ENCODE data around the gene TSBP1. TPM values are rescaled to one million over a fixed set of nuclear protein-coding genes. Genes with fewer than 3 reads are reported as not detected.
A peak's percentile ranks its signal among the peaks of the same experiment; 100 is the strongest.

The TSBP1 gene
- total RNA-seq, 1 donor from 2014 or later: not detected

- TF ChIP-seq CTCF (conservative IDR thresholded peaks at IDR 0.05; ENCODE audit: low read depth, low read length): no peak
- H3K4me3 ChIP-seq (ENCODE audit: low read depth, low read length): peak overlapping the region; percentile 52
- DNase-seq (ENCODE audit: low read depth): no peak
Measured at GRCh38 chr6:32254761-32255198, 116.9 kb downstream of the TSBP1 start.

GRCh38 chr6:32252331-32253009 is 119.2 kb downstream of the TSBP1 start:
- H3K4me3 ChIP-seq (ENCODE audit: low read depth, low read length): no peak overlapping the region
- no peak for TF ChIP-seq CTCF (conservative IDR thresholded peaks at IDR 0.05; ENCODE audit: low read depth, low read length)
- no peak for DNase-seq (ENCODE audit: low read depth)

- DNase-seq (ENCODE audit: low read depth): no peak
- TF ChIP-seq CTCF (conservative IDR thresholded peaks at IDR 0.05; ENCODE audit: low read depth, low read length): no peak
- no peak overlapping the region for H3K4me3 ChIP-seq (ENCODE audit: low read depth, low read length)
Measured at GRCh38 chr6:32249262-32249661, 122.4 kb downstream of the TSBP1 start.

GRCh38 chr6:32247401-32247800 is 124.3 kb downstream of the TSBP1 start:
- H3K4me3 ChIP-seq (ENCODE audit: low read depth, low read length): no peak overlapping the region
- DNase-seq (ENCODE audit: low read depth): no peak
- TF ChIP-seq CTCF (conservative IDR thresholded peaks at IDR 0.05; ENCODE audit: low read depth, low read length): no peak

- no peak for DNase-seq (ENCODE audit: low read depth)
- H3K4me3 ChIP-seq (ENCODE audit: low read depth, low read length): no peak overlapping the region
- TF ChIP-seq CTCF (conservative IDR thresholded peaks at IDR 0.05; ENCODE audit: low read depth, low read length): peak; percentile 84
Measured at GRCh38 chr6:32244946-32245398, 126.7 kb downstream of the TSBP1 start.

GRCh38 chr6:32244270-32244669 is 127.4 kb downstream of the TSBP1 start:
- no peak overlapping the region for H3K4me3 ChIP-seq (ENCODE audit: low read depth, low read length)
- TF ChIP-seq CTCF (conservative IDR thresholded peaks at IDR 0.05; ENCODE audit: low read depth, low read length): no peak
- no peak for DNase-seq (ENCODE audit: low read depth)

Other genes with a start within 250 kb of the TSBP1 start
- 21.3 and 23.2 TPM in 2 replicates for gene ATF6B, start 243.7 kb downstream of the TSBP1 start, total RNA-seq
- 2.5 and 7.2 TPM in 2 replicates for gene FKBPL, start 241.6 kb downstream of the TSBP1 start, total RNA-seq
- gene PRRT1, start 220.0 kb downstream of the TSBP1 start, total RNA-seq: not detected in 2 replicates
- gene PPT2, start 217.8 kb downstream of the TSBP1 start, total RNA-seq: 23.2 and 39.4 TPM in 2 replicates
- 3.1 and 6.5 TPM in 2 replicates for gene EGFL8, start 207.3 kb downstream of the TSBP1 start, total RNA-seq
- 57.1 and 72.2 TPM in 2 replicates for gene AGPAT1, start 195.8 kb downstream of the TSBP1 start, total RNA-seq
- 66.6 and 79.9 TPM in 2 replicates for gene RNF5, start 193.5 kb downstream of the TSBP1 start, total RNA-seq
- gene AGER, start 187.7 kb downstream of the TSBP1 start, total RNA-seq: 0.80 and 1.4 TPM in 2 replicates
- gene PBX2, start 181.7 kb downstream of the TSBP1 start, total RNA-seq: 38.3 and 44.5 TPM in 2 replicates
- 15.7 and 17.8 TPM in 2 replicates for gene GPSM3, start 179.3 kb downstream of the TSBP1 start, total RNA-seq
- 2.0 and 3.3 TPM in 2 replicates for gene NOTCH4, start 147.8 kb downstream of the TSBP1 start, total RNA-seq
- 0.63 TPM in 1 of 2 replicates, not detected in the other for gene BTNL2, start 35.3 kb upstream of the TSBP1 start, total RNA-seq
- gene HLA-DRA, start 68.0 kb upstream of the TSBP1 start, total RNA-seq: not detected in 2 replicates
- gene HLA-DRB5, start 158.4 kb upstream of the TSBP1 start, total RNA-seq: not detected in 2 replicates
- not detected in 2 replicates for gene HLA-DRB1, start 217.9 kb upstream of the TSBP1 start, total RNA-seq